Stomach smooth muscle (tissue), 2 donors: ENCODE results near the gene SAV1.
"Not testable (repeated sequence)": the region's sequence is repeated elsewhere in the genome, so short reads cannot be mapped to it uniquely, and the experiment has no call there.

ENCODE experiments used
- H3K27ac ChIP-seq: one replicate; pipeline ENCODE4 v1.7.0; 2013; ENCODE audit warnings: mild to moderate bottlenecking, low read length, inconsistent platforms
- H3K27me3 ChIP-seq, 2 donors: one replicate each; pipeline ENCODE4 v1.7.0; 2013; ENCODE audit warnings: low read length in 2 of 2; ENCODE audit not compliant: insufficient read depth in 2 of 2, control insufficient read depth in 1 of 2
- H3K36me3 ChIP-seq, 2 donors: one replicate each; pipeline ENCODE4 v1.7.0; 2013; ENCODE audit warnings: low read length in 2 of 2; ENCODE audit not compliant: control insufficient read depth in 2 of 2, insufficient read depth in 2 of 2
- H3K4me1 ChIP-seq: one replicate; pipeline ENCODE4 v1.7.0; 2013; ENCODE audit warnings: low read length; ENCODE audit not compliant: control insufficient read depth, insufficient read depth
- H3K4me3 ChIP-seq, 2 donors: one replicate each; pipeline ENCODE4 v1.7.0; 2013; ENCODE audit warnings: low read length in 2 of 2
- H3K9ac ChIP-seq, 2 donors: one replicate each; pipeline ENCODE4 v1.7.0; 2013; ENCODE audit warnings: low read length in 2 of 2, mild to moderate bottlenecking in 1 of 2
- H3K9me3 ChIP-seq, 2 donors: one replicate each; pipeline ENCODE4 v1.7.0; 2013; ENCODE audit warnings: low read length in 2 of 2; ENCODE audit not compliant: control insufficient read depth in 2 of 2
- donor health status: healthy.
- donor health status: Pancreatic carcinoma.

Gene SAV1

GRCh38 chr14:50665300-50665699 lies 2.8 kb downstream of the SAV1 start:
- not testable (repeated sequence) for H3K4me1 ChIP-seq, H3K27ac ChIP-seq, H3K36me3 ChIP-seq, H3K4me3 ChIP-seq, H3K9me3 ChIP-seq, H3K27me3 ChIP-seq, H3K9ac ChIP-seq

GRCh38 chr14:50664579-50664978 lies 3.5 kb downstream of the SAV1 start:
- not testable (repeated sequence) for H3K9me3 ChIP-seq, H3K9ac ChIP-seq, H3K4me3 ChIP-seq, H3K27ac ChIP-seq, H3K36me3 ChIP-seq, H3K27me3 ChIP-seq, H3K4me1 ChIP-seq

GRCh38 chr14:50659327-50659974 lies 8.7 kb downstream of the SAV1 start:
- Histone ChIP-seq H3K27ac (no peak overlapping the region), H3K4me3 (no peak overlapping the region), H3K4me1 (no peaks in the 10 kb centered on the region), H3K9ac (no peak overlapping the region), H3K27me3 (no peaks in the 10 kb centered on the region), H3K36me3 (no peaks in the 10 kb centered on the region), H3K9me3 (no peaks in the 10 kb centered on the region)

GRCh38 chr14:50658203-50658602 lies 9.9 kb downstream of the SAV1 start:
- Histone ChIP-seq H3K9ac (peak overlapping the region in 1 of 2 donors; percentile 12), H3K4me1 (no peaks in the 10 kb centered on the region), H3K4me3 (peak overlapping the region in 1 of 2 donors; percentile 3), H3K27ac (no peak overlapping the region), H3K27me3 (no peaks in the 10 kb centered on the region), H3K36me3 (no peaks in the 10 kb centered on the region), H3K9me3 (no peaks in the 10 kb centered on the region)

GRCh38 chr14:50657753-50658152 lies 10.4 kb downstream of the SAV1 start:
- no peaks in the 10 kb centered on the region for H3K27me3 ChIP-seq
- no peak overlapping the region for H3K27ac ChIP-seq
- no peaks in the 10 kb centered on the region for H3K36me3 ChIP-seq
- H3K4me3 ChIP-seq = no peak overlapping the region
- no peaks in the 10 kb centered on the region for H3K9me3 ChIP-seq
- H3K9ac ChIP-seq = peak overlapping the region in 1 of 2 donors; percentile 12
- H3K4me1 ChIP-seq = no peaks in the 10 kb centered on the region

DNA sequence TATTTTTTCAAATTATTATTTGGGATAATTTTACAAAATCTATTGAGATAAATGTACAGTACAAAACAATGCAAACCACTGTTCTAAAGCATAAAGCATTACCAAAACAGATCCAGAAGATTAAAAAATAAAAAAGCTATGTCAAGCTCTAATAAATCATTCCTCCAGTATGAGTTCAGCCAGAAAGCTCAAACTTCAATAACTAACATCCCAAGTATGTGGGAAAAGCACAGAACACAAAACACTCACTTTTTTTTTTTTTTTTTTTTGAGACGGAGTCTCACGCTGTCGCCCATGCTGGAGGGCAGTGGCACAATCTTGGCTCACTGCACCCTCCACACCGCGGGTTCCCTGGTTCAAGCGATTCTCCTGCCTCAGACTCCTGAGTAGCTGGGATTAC lies 11.3 kb downstream of the SAV1 start:
- Histone ChIP-seq H3K4me3 (no peak overlapping the region), H3K27ac (no peak overlapping the region), H3K36me3 (no peaks in the 10 kb centered on the region), H3K4me1 (no peaks in the 10 kb centered on the region), H3K27me3 (no peaks in the 10 kb centered on the region), H3K9ac (no peak overlapping the region), H3K9me3 (no peaks in the 10 kb centered on the region)

- H3K27me3 ChIP-seq = no peaks in the 10 kb centered on the region
- no peak overlapping the region for H3K9ac ChIP-seq
- H3K9me3 ChIP-seq = no peaks in the 10 kb centered on the region
- no peak overlapping the region for H3K27ac ChIP-seq
- H3K4me1 ChIP-seq = no peaks in the 10 kb centered on the region
- peaks cover 0 to 2% of the 10 kb centered on the region in 2 donors for H3K36me3 ChIP-seq
- no peak overlapping the region for H3K4me3 ChIP-seq
Measured at GRCh38 chr14:50649691-50650090, 18.4 kb downstream of the SAV1 start.

DNA sequence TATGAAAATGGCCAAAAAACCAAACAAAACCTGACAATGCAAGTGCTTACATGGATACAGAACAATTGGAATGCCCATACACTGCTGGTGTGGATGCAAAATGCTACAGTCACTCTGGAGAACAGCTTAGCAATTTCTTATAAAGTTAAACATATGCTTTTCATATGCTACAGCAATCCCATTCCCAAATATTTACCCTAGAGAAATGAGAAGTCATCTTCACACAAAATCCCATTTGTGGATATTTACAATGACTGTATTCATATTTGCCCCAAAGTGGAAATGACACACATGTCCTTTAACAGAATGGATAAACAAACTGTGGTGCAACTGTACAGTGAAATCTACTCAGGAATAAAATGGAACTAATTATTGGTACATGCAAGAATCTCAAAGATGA lies 20.4 kb downstream of the SAV1 start:
- Histone ChIP-seq H3K27ac (no peak overlapping the region), H3K9ac (no peak overlapping the region), H3K9me3 (no peaks in the 10 kb centered on the region), H3K4me3 (no peak overlapping the region), H3K27me3 (no peaks in the 10 kb centered on the region), H3K4me1 (no peaks in the 10 kb centered on the region), H3K36me3 (peaks cover 3 to 8% of the 10 kb centered on the region in 2 donors)

DNA sequence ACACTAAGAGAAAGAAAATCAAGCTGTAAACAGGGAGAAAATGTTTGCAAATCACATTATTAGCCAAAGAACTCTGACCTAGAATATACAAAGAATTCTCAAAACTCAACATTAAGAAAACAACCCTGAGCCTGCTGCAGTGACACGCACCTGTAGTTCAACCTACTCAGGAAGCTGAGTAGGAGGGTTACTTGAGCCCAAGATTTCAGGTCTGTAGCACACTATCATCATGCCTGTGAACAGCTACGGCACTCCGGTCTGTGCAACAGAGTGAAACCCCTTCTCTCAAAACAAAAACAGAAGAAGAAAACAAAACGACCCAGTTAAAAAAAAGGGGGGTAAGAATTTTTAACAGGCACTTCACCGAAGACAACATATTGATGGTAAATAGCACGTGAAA lies 20.8 kb downstream of the SAV1 start:
- Histone ChIP-seq H3K4me1 (no peaks in the 10 kb centered on the region), H3K27me3 (no peaks in the 10 kb centered on the region), H3K9me3 (no peaks in the 10 kb centered on the region), H3K27ac (no peak overlapping the region), H3K9ac (no peak overlapping the region), H3K36me3 (peaks cover 3 to 8% of the 10 kb centered on the region in 2 donors), H3K4me3 (no peak overlapping the region)

DNA sequence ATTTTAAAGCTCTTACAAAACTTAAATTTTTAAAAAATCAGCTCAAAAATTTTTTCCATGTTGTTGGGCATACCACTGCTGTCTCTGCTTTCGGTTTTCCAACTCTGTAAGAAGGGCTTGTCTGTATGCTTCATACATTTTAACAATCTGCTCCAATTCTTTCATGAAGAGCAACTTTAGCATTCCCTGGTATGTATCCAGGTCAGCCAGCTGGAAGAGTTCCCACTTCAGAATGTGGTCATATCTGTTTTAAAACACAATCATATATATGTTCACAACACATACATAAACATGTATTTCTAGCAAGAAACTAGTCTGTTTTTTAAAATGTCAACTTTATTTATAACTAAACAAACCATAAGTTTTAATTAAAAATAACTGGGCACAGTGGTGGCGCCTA lies 33.0 kb downstream of the SAV1 start:
- H3K9ac ChIP-seq = no peak overlapping the region

DNA sequence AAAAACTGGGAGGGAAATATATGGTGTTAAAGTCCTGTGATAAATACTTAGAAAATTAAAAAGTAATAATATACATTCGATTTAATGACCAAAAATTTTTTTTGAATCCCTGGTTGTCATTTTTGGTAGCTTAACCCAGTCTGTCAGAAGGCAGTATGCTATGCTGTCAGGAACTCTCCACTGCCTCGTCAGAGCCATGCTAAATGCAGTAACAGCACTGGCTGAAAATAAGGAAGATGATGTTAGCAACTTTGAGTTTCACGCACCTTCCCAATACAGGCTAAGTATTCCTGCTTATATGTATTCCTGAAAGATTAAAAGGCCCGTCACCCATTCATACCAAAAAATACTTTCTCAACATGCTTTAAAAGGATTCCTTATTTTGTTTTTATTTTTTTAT lies 34.2 kb downstream of the SAV1 start:
- Histone ChIP-seq H3K4me1 (no peaks in the 10 kb centered on the region), H3K4me3 (no peak overlapping the region), H3K9me3 (no peaks in the 10 kb centered on the region), H3K27ac (no peak overlapping the region), H3K36me3 (peaks cover 0 to 4% of the 10 kb centered on the region in 2 donors), H3K9ac (no peak overlapping the region), H3K27me3 (no peaks in the 10 kb centered on the region)

More for the DNA sequence above, 33.0 kb downstream of the SAV1 start:
- Histone ChIP-seq H3K9me3 (no peaks in the 10 kb centered on the region), H3K36me3 (peaks cover 0 to 9% of the 10 kb centered on the region in 2 donors), H3K27ac (no peak overlapping the region), H3K4me1 (no peaks in the 10 kb centered on the region), H3K4me3 (no peak overlapping the region), H3K27me3 (no peaks in the 10 kb centered on the region)
